ENCODE results near the gene TPSAB1. TPM values are rescaled to one million over a fixed set of nuclear protein-coding genes. Genes with fewer than 3 reads are reported as not detected.

The TPSAB1 gene
- total RNA-seq, 1 donor: not detected

DNA sequence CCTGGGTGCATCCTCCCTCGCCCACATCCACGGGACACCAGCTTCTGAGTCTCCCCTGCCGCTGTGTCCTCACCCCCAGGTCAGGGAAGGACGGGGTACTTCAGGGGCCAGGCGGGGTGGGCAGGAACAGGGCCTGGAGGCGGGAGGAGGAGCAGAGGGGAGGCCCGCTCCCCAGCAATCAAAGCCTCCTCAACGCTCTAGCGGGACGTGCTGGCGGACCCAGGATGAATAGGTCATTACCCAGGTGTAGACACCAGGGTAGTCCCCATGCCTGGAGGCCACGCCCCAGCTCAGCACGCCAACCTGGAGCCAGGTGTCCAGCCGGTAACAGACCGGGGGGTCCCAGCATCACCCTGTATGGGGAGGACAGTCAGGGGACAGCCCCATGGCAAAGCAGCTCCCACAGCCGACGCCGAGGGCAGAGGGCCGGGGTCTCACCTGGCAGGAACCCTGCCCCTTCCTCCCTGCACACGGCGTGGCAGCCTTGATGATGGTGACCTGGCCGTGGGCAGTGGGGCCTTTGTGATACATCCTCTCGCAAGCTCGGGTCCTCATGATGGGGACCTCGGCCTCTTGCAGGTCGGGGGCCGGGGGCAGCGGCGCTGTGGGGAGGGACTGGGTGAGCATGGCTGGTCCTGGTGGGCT, 39.6 kb downstream of the TPSAB1 start:
- Histone ChIP-seq H3K4me3 (ENCODE audit: insufficient read depth, low read length) (no peak overlapping the region), H3K9me3 (ENCODE audit: low read depth, low read length) (no peaks in the 10 kb centered on the region), H3K36me3 (ENCODE audit: insufficient read depth, low read length) (no peaks in the 10 kb centered on the region), H3K4me2 (ENCODE audit: insufficient read depth, low read length) (no peak overlapping the region), H2AFZ (ENCODE audit: low read length) (no peak overlapping the region), H3K4me1 (ENCODE audit: insufficient read depth, low read length) (no peaks in the 10 kb centered on the region), H3K27ac (ENCODE audit: low read depth, low read length) (no peak overlapping the region), H3K79me2 (ENCODE audit: insufficient read depth, low read length) (no peaks in the 10 kb centered on the region), H4K20me1 (ENCODE audit: insufficient read depth, low read length) (no peaks in the 10 kb centered on the region), H3K27me3 (ENCODE audit: insufficient read depth, low read length) (peaks cover 21% of the 10 kb centered on the region)
- DNase-seq (ENCODE audit: insufficient read length, low spot score, missing footprints): peak; percentile 76
- TF ChIP-seq, protein P1, sequence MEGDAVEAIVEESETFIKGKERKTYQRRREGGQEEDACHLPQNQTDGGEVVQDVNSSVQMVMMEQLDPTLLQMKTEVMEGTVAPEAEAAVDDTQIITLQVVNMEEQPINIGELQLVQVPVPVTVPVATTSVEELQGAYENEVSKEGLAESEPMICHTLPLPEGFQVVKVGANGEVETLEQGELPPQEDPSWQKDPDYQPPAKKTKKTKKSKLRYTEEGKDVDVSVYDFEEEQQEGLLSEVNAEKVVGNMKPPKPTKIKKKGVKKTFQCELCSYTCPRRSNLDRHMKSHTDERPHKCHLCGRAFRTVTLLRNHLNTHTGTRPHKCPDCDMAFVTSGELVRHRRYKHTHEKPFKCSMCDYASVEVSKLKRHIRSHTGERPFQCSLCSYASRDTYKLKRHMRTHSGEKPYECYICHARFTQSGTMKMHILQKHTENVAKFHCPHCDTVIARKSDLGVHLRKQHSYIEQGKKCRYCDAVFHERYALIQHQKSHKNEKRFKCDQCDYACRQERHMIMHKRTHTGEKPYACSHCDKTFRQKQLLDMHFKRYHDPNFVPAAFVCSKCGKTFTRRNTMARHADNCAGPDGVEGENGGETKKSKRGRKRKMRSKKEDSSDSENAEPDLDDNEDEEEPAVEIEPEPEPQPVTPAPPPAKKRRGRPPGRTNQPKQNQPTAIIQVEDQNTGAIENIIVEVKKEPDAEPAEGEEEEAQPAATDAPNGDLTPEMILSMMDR (IDR thresholded peaks at IDR 0.05; ENCODE audit: extremely low read depth, low read depth, low read length): no peak

DNA sequence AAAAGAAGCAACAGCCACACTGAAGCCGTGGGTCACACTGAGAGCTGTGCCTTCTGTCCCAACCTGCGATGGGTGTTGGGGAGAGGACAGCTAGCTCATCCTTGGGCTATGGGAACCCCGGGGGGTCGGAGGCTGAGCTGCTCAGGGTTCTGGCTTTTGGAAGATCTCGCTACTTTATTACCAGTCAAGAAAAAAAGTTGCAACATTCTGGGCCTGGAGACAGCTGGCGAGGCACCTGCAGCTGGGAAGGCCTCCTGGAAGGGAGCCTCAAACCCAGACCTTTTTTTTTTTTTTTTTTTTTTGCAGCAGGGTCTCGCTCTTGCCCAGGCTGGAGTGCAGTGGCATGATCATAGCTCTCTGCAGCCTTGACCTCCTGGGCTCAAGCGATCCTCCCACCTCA, 40.3 kb downstream of the TPSAB1 start:
- no peak overlapping the region for H3K27ac ChIP-seq (ENCODE audit: low read depth, low read length)
- H3K4me3 ChIP-seq (ENCODE audit: insufficient read depth, low read length): no peak overlapping the region
- H3K4me2 ChIP-seq (ENCODE audit: insufficient read depth, low read length): no peak overlapping the region
- H3K27me3 ChIP-seq (ENCODE audit: insufficient read depth, low read length): peaks cover 21% of the 10 kb centered on the region
- H3K36me3 ChIP-seq (ENCODE audit: insufficient read depth, low read length): no peaks in the 10 kb centered on the region
- no peaks in the 10 kb centered on the region for H4K20me1 ChIP-seq (ENCODE audit: insufficient read depth, low read length)
- H3K79me2 ChIP-seq (ENCODE audit: insufficient read depth, low read length): no peaks in the 10 kb centered on the region
- H3K9me3 ChIP-seq (ENCODE audit: low read depth, low read length): no peaks in the 10 kb centered on the region
- TF ChIP-seq, protein P1 (IDR thresholded peaks at IDR 0.05; ENCODE audit: extremely low read depth, low read depth, low read length): no peak
- peak; percentile 34 for DNase-seq (ENCODE audit: insufficient read length, low spot score, missing footprints)
- H3K4me1 ChIP-seq (ENCODE audit: insufficient read depth, low read length): no peaks in the 10 kb centered on the region
- H2AFZ ChIP-seq (ENCODE audit: low read length): no peak overlapping the region

DNA sequence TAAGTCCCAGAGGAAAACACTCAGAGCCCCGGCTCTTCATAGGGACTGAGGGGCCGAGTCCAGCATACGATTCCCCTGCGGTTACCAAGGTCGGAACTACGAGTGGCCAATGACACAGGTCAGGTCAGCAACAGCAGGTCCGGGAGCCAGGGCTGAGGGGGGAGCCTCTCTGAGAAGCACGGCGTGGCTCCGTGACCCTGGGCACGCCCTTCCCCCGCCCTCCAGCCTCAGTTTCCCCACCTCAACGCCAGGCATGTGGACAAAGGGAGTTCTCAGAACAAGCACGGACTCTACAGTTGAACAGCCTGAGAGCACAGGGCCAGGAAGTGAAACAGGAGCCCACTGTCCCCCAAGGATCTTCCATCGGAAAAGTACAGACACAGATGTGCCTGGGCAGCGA, 41.0 kb downstream of the TPSAB1 start:
- peaks cover 21% of the 10 kb centered on the region for H3K27me3 ChIP-seq (ENCODE audit: insufficient read depth, low read length)
- peak; percentile 80 for DNase-seq (ENCODE audit: insufficient read length, low spot score, missing footprints)
- H3K79me2 ChIP-seq (ENCODE audit: insufficient read depth, low read length): no peaks in the 10 kb centered on the region
- H3K9me3 ChIP-seq (ENCODE audit: low read depth, low read length): no peaks in the 10 kb centered on the region
- no peak overlapping the region for H2AFZ ChIP-seq (ENCODE audit: low read length)
- no peaks in the 10 kb centered on the region for H3K36me3 ChIP-seq (ENCODE audit: insufficient read depth, low read length)
- TF ChIP-seq, protein P1 (IDR thresholded peaks at IDR 0.05; ENCODE audit: extremely low read depth, low read depth, low read length): no peak
- no peak overlapping the region for H3K4me2 ChIP-seq (ENCODE audit: insufficient read depth, low read length)
- no peaks in the 10 kb centered on the region for H3K4me1 ChIP-seq (ENCODE audit: insufficient read depth, low read length)
- H4K20me1 ChIP-seq (ENCODE audit: insufficient read depth, low read length): no peaks in the 10 kb centered on the region
- no peak overlapping the region for H3K4me3 ChIP-seq (ENCODE audit: insufficient read depth, low read length)
- no peak overlapping the region for H3K27ac ChIP-seq (ENCODE audit: low read depth, low read length)

DNA sequence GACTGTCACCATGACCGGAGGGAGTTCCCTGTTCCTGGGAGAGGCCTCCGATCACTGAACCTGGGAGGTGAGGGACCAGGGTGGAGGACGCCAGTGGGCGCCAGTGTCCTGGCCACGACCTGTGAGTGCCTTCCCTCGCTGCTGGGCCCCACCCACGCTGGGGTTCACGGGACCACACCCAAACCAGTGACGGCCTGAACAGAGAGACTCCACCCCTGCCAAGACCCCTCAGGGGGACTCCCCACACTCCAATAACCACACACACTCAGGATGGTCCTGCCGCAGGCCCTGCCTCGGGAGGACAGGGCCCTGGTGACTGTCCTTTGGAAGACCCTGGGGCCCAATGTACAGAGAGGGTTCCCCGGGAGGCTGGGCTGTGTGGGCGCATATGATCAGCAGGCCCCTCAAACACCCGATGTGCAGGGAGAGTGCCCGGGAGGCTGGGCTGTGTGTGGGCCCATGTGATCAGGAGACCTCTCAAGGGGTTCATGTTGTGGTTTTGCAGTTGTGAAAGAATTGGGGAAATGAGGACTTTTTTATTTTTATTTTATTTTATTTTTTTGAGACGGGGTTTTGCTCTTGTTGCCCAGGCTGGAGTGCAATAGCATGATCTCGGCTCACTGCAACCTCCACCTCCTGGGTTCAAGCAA, 41.9 kb downstream of the TPSAB1 start:
- no peak overlapping the region for H3K4me3 ChIP-seq (ENCODE audit: insufficient read depth, low read length)
- no peaks in the 10 kb centered on the region for H3K36me3 ChIP-seq (ENCODE audit: insufficient read depth, low read length)
- H3K27me3 ChIP-seq (ENCODE audit: insufficient read depth, low read length): peaks cover 22% of the 10 kb centered on the region
- no peak overlapping the region for H3K27ac ChIP-seq (ENCODE audit: low read depth, low read length)
- no peaks in the 10 kb centered on the region for H4K20me1 ChIP-seq (ENCODE audit: insufficient read depth, low read length)
- no peaks in the 10 kb centered on the region for H3K4me1 ChIP-seq (ENCODE audit: insufficient read depth, low read length)
- H3K9me3 ChIP-seq (ENCODE audit: low read depth, low read length): no peaks in the 10 kb centered on the region
- DNase-seq (ENCODE audit: insufficient read length, low spot score, missing footprints): peak; percentile 82
- H3K79me2 ChIP-seq (ENCODE audit: insufficient read depth, low read length): no peaks in the 10 kb centered on the region
- TF ChIP-seq, protein P1 (IDR thresholded peaks at IDR 0.05; ENCODE audit: extremely low read depth, low read depth, low read length): no peak
- H3K4me2 ChIP-seq (ENCODE audit: insufficient read depth, low read length): no peak overlapping the region
- no peak overlapping the region for H2AFZ ChIP-seq (ENCODE audit: low read length)
